ENCODE measurements around the gene PLPP7. TPM values are rescaled to one million over a fixed set of nuclear protein-coding genes. Genes with fewer than 3 reads are reported as not detected.
A peak's percentile ranks its signal among the peaks of the same experiment; 100 is the strongest.
"Not testable (repeated sequence)": the region's sequence is repeated elsewhere in the genome, so short reads cannot be mapped to it uniquely, and the experiment has no call there.

The PLPP7 gene
- total and polyA plus RNA-seq, 3 experiments from 2014 or later, result not detected

GRCh38 chr9:131347376-131348020 lies 58.0 kb downstream of the PLPP7 start:
- DNase-seq, result no peak
- Histone ChIP-seq H3K4me3 (ENCODE audit: low read length) (no peak overlapping the region), H3K36me3 (ENCODE audit: insufficient read depth, low read length) (no peaks in the 10 kb centered on the region), H3K27ac (ENCODE audit: low read depth, low read length) (no peak overlapping the region), H3K27me3 (ENCODE audit: insufficient read depth, low read length, poor library complexity, severe bottlenecking) (no peaks in the 10 kb centered on the region), H3K9me3 (ENCODE audit: low read length) (no peaks in the 10 kb centered on the region), H3K4me1 (ENCODE audit: insufficient read depth, low read length) (peaks cover 7% of the 10 kb centered on the region)
- Mint-ChIP-seq H3K36me3 (no peaks in the 10 kb centered on the region), H3K4me1 (peaks cover 5 to 7% (median 7%) of the 10 kb centered on the region in 3 donors), H3K9me3 (no peaks in the 10 kb centered on the region), H3K27ac (peak overlapping the region in 1 of 8 donors; percentile 12), H3K27me3 (peaks cover 3 to 6% of the 10 kb centered on the region in 2 donors), H3K4me3 (no peak overlapping the region)
- ChIA-PET POLR2A (no interaction called here), CTCF (interaction anchor here (3.8 kb wide), 1 partner anchor 11 kb away, joined by 12 read pairs; no protein-coding TSS in a partner anchor)

GRCh38 chr9:131348631-131349521 lies 59.4 kb downstream of the PLPP7 start:
- Mint-ChIP-seq H3K4me3 (no peak overlapping the region), H3K9me3 (no peaks in the 10 kb centered on the region), H3K4me1 (peaks cover 5 to 7% (median 7%) of the 10 kb centered on the region in 3 donors), H3K27ac (peak overlapping the region in 1 of 8 donors; percentile 57), H3K27me3 (peaks cover 3 to 6% of the 10 kb centered on the region in 2 donors), H3K36me3 (no peaks in the 10 kb centered on the region)
- ChIA-PET POLR2A (interaction anchor here (1.2 kb wide), 1 partner anchor 24 kb away, joined by 6 read pairs; no protein-coding TSS in a partner anchor), CTCF (interaction anchor here (0.6 to 3.8 kb wide), 33 partner anchors 10 to 405 kb away, joined by 3 to 29 read pairs (median 5); no protein-coding TSS in a partner anchor)
- no peaks in the 10 kb centered on the region for H3K9me3 ChIP-seq (ENCODE audit: low read length)
- DNase-seq, result no peak
- no peaks in the 10 kb centered on the region for H3K36me3 ChIP-seq (ENCODE audit: insufficient read depth, low read length)
- H3K4me3 ChIP-seq (ENCODE audit: low read length), result no peak overlapping the region
- no peak overlapping the region for H3K27ac ChIP-seq (ENCODE audit: low read depth, low read length)
- H3K4me1 ChIP-seq (ENCODE audit: insufficient read depth, low read length), result peaks cover 7% of the 10 kb centered on the region
- H3K27me3 ChIP-seq (ENCODE audit: insufficient read depth, low read length, poor library complexity, severe bottlenecking), result no peaks in the 10 kb centered on the region

GRCh38 chr9:131349522-131349880 lies 60.0 kb downstream of the PLPP7 start:
- H3K36me3 Mint-ChIP-seq, result no peaks in the 10 kb centered on the region
- Histone ChIP-seq H3K27me3 (ENCODE audit: insufficient read depth, low read length, poor library complexity, severe bottlenecking) (no peaks in the 10 kb centered on the region), H3K27ac (ENCODE audit: low read depth, low read length) (no peak overlapping the region), H3K36me3 (ENCODE audit: insufficient read depth, low read length) (no peaks in the 10 kb centered on the region), H3K4me3 (ENCODE audit: low read length) (no peak overlapping the region), H3K9me3 (ENCODE audit: low read length) (no peaks in the 10 kb centered on the region), H3K4me1 (ENCODE audit: insufficient read depth, low read length) (peaks cover 7% of the 10 kb centered on the region)
- peak overlapping the region in 1 of 7 donors; percentile 32 for H3K4me3 Mint-ChIP-seq
- no peaks in the 10 kb centered on the region for H3K9me3 Mint-ChIP-seq
- H3K27me3 Mint-ChIP-seq, result peaks cover 3 to 6% of the 10 kb centered on the region in 2 donors
- peaks cover 5 to 7% (median 7%) of the 10 kb centered on the region in 3 donors for H3K4me1 Mint-ChIP-seq
- no peak overlapping the region for H3K27ac Mint-ChIP-seq
- POLR2A ChIA-PET, result interaction anchor here (0.5 to 1.2 kb wide), 3 partner anchors 24 to 290 kb away, joined by 3 to 6 read pairs (median 4); no protein-coding TSS in a partner anchor
- CTCF ChIA-PET, result interaction anchor here (0.6 to 3.8 kb wide), 37 partner anchors 8 to 404 kb away, joined by 3 to 29 read pairs (median 5); no protein-coding TSS in a partner anchor
- no peak for DNase-seq

- Mint-ChIP-seq H3K27ac (peak overlapping the region in 2 of 8 donors; percentile 37 to 43), H3K4me1 (peaks cover 5 to 7% (median 7%) of the 10 kb centered on the region in 3 donors), H3K36me3 (no peaks in the 10 kb centered on the region), H3K4me3 (peak overlapping the region in 2 of 7 donors; percentile 32 to 61), H3K27me3 (peaks cover 3 to 6% of the 10 kb centered on the region in 2 donors), H3K9me3 (no peaks in the 10 kb centered on the region)
- no peaks in the 10 kb centered on the region for H3K27me3 ChIP-seq (ENCODE audit: insufficient read depth, low read length, poor library complexity, severe bottlenecking)
- CTCF ChIA-PET, result interaction anchor here (0.6 to 3.8 kb wide), 43 partner anchors 9 to 407 kb away, joined by 3 to 29 read pairs (median 4); no protein-coding TSS in a partner anchor
- H3K9me3 ChIP-seq (ENCODE audit: low read length), result no peaks in the 10 kb centered on the region
- H3K4me1 ChIP-seq (ENCODE audit: insufficient read depth, low read length), result peaks cover 7% of the 10 kb centered on the region
- POLR2A ChIA-PET, result interaction anchor here (0.5 to 1.2 kb wide), 3 partner anchors 23 to 290 kb away, joined by 3 to 6 read pairs (median 4); no protein-coding TSS in a partner anchor
- DNase-seq, result peak; percentile 70 to 89 (median 78)
- no peak overlapping the region for H3K27ac ChIP-seq (ENCODE audit: low read depth, low read length)
- H3K36me3 ChIP-seq (ENCODE audit: insufficient read depth, low read length), result no peaks in the 10 kb centered on the region
- H3K4me3 ChIP-seq (ENCODE audit: low read length), result no peak overlapping the region
Observed at GRCh38 chr9:131349881-131350563, 60.5 kb downstream of the PLPP7 start.

GRCh38 chr9:131356479-131356878 lies 67.0 kb downstream of the PLPP7 start:
- H3K27ac ChIP-seq (ENCODE audit: low read depth, low read length); H3K27me3 Mint-ChIP-seq; DNase-seq; H3K27me3 ChIP-seq (ENCODE audit: insufficient read depth, low read length, poor library complexity, severe bottlenecking); H3K9me3 ChIP-seq (ENCODE audit: low read length); H3K9me3 Mint-ChIP-seq; H3K36me3 ChIP-seq (ENCODE audit: insufficient read depth, low read length); H3K4me3 ChIP-seq (ENCODE audit: low read length); H3K4me3 Mint-ChIP-seq; CTCF ChIA-PET; H3K36me3 Mint-ChIP-seq; H3K27ac Mint-ChIP-seq: not testable (repeated sequence)
- POLR2A ChIA-PET, result interaction anchor here (0.6 kb wide), 1 partner anchor 72 kb away, joined by 3 read pairs; no protein-coding TSS in a partner anchor
- H3K4me1 ChIP-seq (ENCODE audit: insufficient read depth, low read length), result peaks cover 14% of the 10 kb centered on the region
- peaks cover 10 to 21% (median 20%) of the 10 kb centered on the region in 3 donors for H3K4me1 Mint-ChIP-seq

- H3K27ac ChIP-seq (ENCODE audit: low read depth, low read length), result no peak overlapping the region
- ChIA-PET CTCF (interaction anchor here (2.0 kb wide), 1 partner anchor 8 kb away, joined by 7 read pairs; no protein-coding TSS in a partner anchor), POLR2A (interaction anchor here (0.9 kb wide), 1 partner anchor 883 kb away, joined by 3 read pairs; no protein-coding TSS in a partner anchor)
- peaks cover 0 to 2% of the 10 kb centered on the region in 2 donors for H3K27me3 Mint-ChIP-seq
- peak overlapping the region; percentile 9 for H3K4me3 ChIP-seq (ENCODE audit: low read length)
- peaks cover 18% of the 10 kb centered on the region for H3K4me1 ChIP-seq (ENCODE audit: insufficient read depth, low read length)
- peaks cover 10 to 23% (median 20%) of the 10 kb centered on the region in 3 donors for H3K4me1 Mint-ChIP-seq
- peak overlapping the region in 5 of 7 donors; percentile 60 to 73 (median 67) for H3K4me3 Mint-ChIP-seq
- no peaks in the 10 kb centered on the region for H3K36me3 Mint-ChIP-seq
- H3K9me3 ChIP-seq (ENCODE audit: low read length), result no peaks in the 10 kb centered on the region
- H3K36me3 ChIP-seq (ENCODE audit: insufficient read depth, low read length), result no peaks in the 10 kb centered on the region
- H3K27me3 ChIP-seq (ENCODE audit: insufficient read depth, low read length, poor library complexity, severe bottlenecking), result no peaks in the 10 kb centered on the region
- peak in 1 of 5 donors; percentile 73 for DNase-seq
- no peaks in the 10 kb centered on the region for H3K9me3 Mint-ChIP-seq
- H3K27ac Mint-ChIP-seq, result peak overlapping the region in 5 of 8 donors; percentile 31 to 84 (median 42)
Observed at GRCh38 chr9:131358556-131358955, 69.0 kb downstream of the PLPP7 start.
